ENCODE measurements around the gene XPO1.
"Not testable (repeated sequence)": the region's sequence is repeated elsewhere in the genome, so short reads cannot be mapped to it uniquely, and the experiment has no call there.

Gene XPO1

GRCh38 chr2:61456746-61457420 is 81.3 kb downstream of the XPO1 start:
- Histone ChIP-seq H4K12ac (ENCODE audit: low read depth, low read length) (peak overlapping the region; percentile 43), H3K4ac (ENCODE audit: low read depth, low read length) (peak overlapping the region; percentile 99), H3K27ac (ENCODE audit: low read depth, low read length) (no peak overlapping the region), H3K9ac (ENCODE audit: low read length) (no peak overlapping the region), H3K4me3 (ENCODE audit: low read depth, low read length) (no peak overlapping the region), H3K18ac (ENCODE audit: low read length) (no peak overlapping the region), H3K27me3 (ENCODE audit: insufficient read depth, low read length) (no peaks in the 10 kb centered on the region), H3K9me3 (ENCODE audit: insufficient read depth, low read depth, low read length) (no peaks in the 10 kb centered on the region), H3K79me2 (ENCODE audit: control insufficient read depth, insufficient read depth, low read length, poor library complexity) (peaks cover 34% of the 10 kb centered on the region), H2AK5ac (ENCODE audit: low read length) (no peak overlapping the region), H4K8ac (ENCODE audit: low read depth, low read length) (no peak overlapping the region), H3K4me1 (ENCODE audit: control insufficient read depth in 1 of 2, insufficient read depth in 2 of 2, low read length in 2 of 2) (peaks cover 0 to 4% of the 10 kb centered on the region in 2 experiments), H3K14ac (ENCODE audit: low read length) (no peak overlapping the region), H3K4me2 (ENCODE audit: low read length) (no peak overlapping the region), H2BK12ac (ENCODE audit: low read length) (no peak overlapping the region), H2AFZ (ENCODE audit: insufficient read depth, low read length, poor library complexity) (no peak overlapping the region), H3K36me3 (ENCODE audit: control insufficient read depth in 1 of 2, insufficient read depth in 2 of 2, low read length in 2 of 2) (peaks cover 0 to 5% of the 10 kb centered on the region in 2 experiments), H2BK120ac (ENCODE audit: insufficient read depth, low read length, poor library complexity) (no peak overlapping the region), H2BK5ac (ENCODE audit: low read depth, low read length, poor library complexity) (no peak overlapping the region), H4K91ac (ENCODE audit: low read depth, low read length) (no peak overlapping the region), H3K79me1 (ENCODE audit: low read length) (peaks cover 3% of the 10 kb centered on the region), H3K23ac (ENCODE audit: low read length) (no peak overlapping the region)
- no CpG with 5 or more reads among the region's 6 CpGs for WGBS (ENCODE audit: extremely low coverage, insufficient coverage, insufficient read length)
- no peak for DNase-seq

- WGBS (ENCODE audit: extremely low coverage, insufficient coverage, insufficient read length): no CpG with 5 or more reads among the region's 5 CpGs
- Histone ChIP-seq H2AK5ac (ENCODE audit: low read length) (no peak overlapping the region), H3K4ac (ENCODE audit: low read depth, low read length) (peak overlapping the region; percentile 99)
Observed at GRCh38 chr2:61456070-61456745, 81.9 kb downstream of the XPO1 start.

GRCh38 chr2:61454972-61455371 is 83.2 kb downstream of the XPO1 start:
- no CpG with 5 or more reads among the region's 8 CpGs for WGBS (ENCODE audit: extremely low coverage, insufficient coverage, insufficient read length)
- not testable (repeated sequence) for H3K79me1 ChIP-seq (ENCODE audit: low read length)

More at GRCh38 chr2:61456070-61456745, 81.9 kb downstream of the XPO1 start:
- no peak overlapping the region for H2AFZ ChIP-seq (ENCODE audit: insufficient read depth, low read length, poor library complexity)
- H3K4me1 ChIP-seq (ENCODE audit: control insufficient read depth in 1 of 2, insufficient read depth in 2 of 2, low read length in 2 of 2): peaks cover 0 to 4% of the 10 kb centered on the region in 2 experiments
- peaks cover 3% of the 10 kb centered on the region for H3K79me1 ChIP-seq (ENCODE audit: low read length)
- DNase-seq: no peak
- H2BK120ac ChIP-seq (ENCODE audit: insufficient read depth, low read length, poor library complexity): no peak overlapping the region
- no peak overlapping the region for H3K27ac ChIP-seq (ENCODE audit: low read depth, low read length)
- no peak overlapping the region for H2BK5ac ChIP-seq (ENCODE audit: low read depth, low read length, poor library complexity)
- H2BK12ac ChIP-seq (ENCODE audit: low read length): no peak overlapping the region
- H3K27me3 ChIP-seq (ENCODE audit: insufficient read depth, low read length): no peaks in the 10 kb centered on the region
- no peak overlapping the region for H3K4me3 ChIP-seq (ENCODE audit: low read depth, low read length)
- H3K9me3 ChIP-seq (ENCODE audit: insufficient read depth, low read depth, low read length): no peaks in the 10 kb centered on the region
- peaks cover 0 to 5% of the 10 kb centered on the region in 2 experiments for H3K36me3 ChIP-seq (ENCODE audit: control insufficient read depth in 1 of 2, insufficient read depth in 2 of 2, low read length in 2 of 2)
- peaks cover 33% of the 10 kb centered on the region for H3K79me2 ChIP-seq (ENCODE audit: control insufficient read depth, insufficient read depth, low read length, poor library complexity)
- no peak overlapping the region for H3K14ac ChIP-seq (ENCODE audit: low read length)
- no peak overlapping the region for H4K8ac ChIP-seq (ENCODE audit: low read depth, low read length)
- H3K23ac ChIP-seq (ENCODE audit: low read length): no peak overlapping the region
- H3K4me2 ChIP-seq (ENCODE audit: low read length): no peak overlapping the region
- no peak overlapping the region for H4K91ac ChIP-seq (ENCODE audit: low read depth, low read length)
- no peak overlapping the region for H4K12ac ChIP-seq (ENCODE audit: low read depth, low read length)
- H3K18ac ChIP-seq (ENCODE audit: low read length): no peak overlapping the region
- no peak overlapping the region for H3K9ac ChIP-seq (ENCODE audit: low read length)

GRCh38 chr2:61454383-61454782 is 83.8 kb downstream of the XPO1 start:
- Histone ChIP-seq H4K12ac (ENCODE audit: low read depth, low read length) (no peak overlapping the region), H3K27me3 (ENCODE audit: insufficient read depth, low read length) (no peaks in the 10 kb centered on the region), H2AFZ (ENCODE audit: insufficient read depth, low read length, poor library complexity) (no peak overlapping the region), H3K79me1 (ENCODE audit: low read length) (peaks cover 1% of the 10 kb centered on the region), H3K23ac (ENCODE audit: low read length) (no peak overlapping the region), H2BK12ac (ENCODE audit: low read length) (no peak overlapping the region), H3K79me2 (ENCODE audit: control insufficient read depth, insufficient read depth, low read length, poor library complexity) (peaks cover 26% of the 10 kb centered on the region), H3K9me3 (ENCODE audit: insufficient read depth, low read depth, low read length) (no peaks in the 10 kb centered on the region), H4K91ac (ENCODE audit: low read depth, low read length) (no peak overlapping the region), H2BK5ac (ENCODE audit: low read depth, low read length, poor library complexity) (no peak overlapping the region), H3K4me2 (ENCODE audit: low read length) (no peak overlapping the region), H4K8ac (ENCODE audit: low read depth, low read length) (no peak overlapping the region), H3K4me1 (ENCODE audit: control insufficient read depth in 1 of 2, insufficient read depth in 2 of 2, low read length in 2 of 2) (no peaks in the 10 kb centered on the region), H2BK120ac (ENCODE audit: insufficient read depth, low read length, poor library complexity) (no peak overlapping the region), H3K18ac (ENCODE audit: low read length) (no peak overlapping the region), H3K4ac (ENCODE audit: low read depth, low read length) (peak overlapping the region; percentile 97), H3K9ac (ENCODE audit: low read length) (no peak overlapping the region), H2AK5ac (ENCODE audit: low read length) (no peak overlapping the region), H3K14ac (ENCODE audit: low read length) (no peak overlapping the region), H3K4me3 (ENCODE audit: low read depth, low read length) (no peak overlapping the region), H3K27ac (ENCODE audit: low read depth, low read length) (no peak overlapping the region), H3K36me3 (ENCODE audit: control insufficient read depth in 1 of 2, insufficient read depth in 2 of 2, low read length in 2 of 2) (peaks cover 0 to 5% of the 10 kb centered on the region in 2 experiments)
- no CpG with 5 or more reads among the region's 5 CpGs for WGBS (ENCODE audit: extremely low coverage, insufficient coverage, insufficient read length)
- no peak for DNase-seq

More at GRCh38 chr2:61454972-61455371, 83.2 kb downstream of the XPO1 start:
- H3K4me1 ChIP-seq (ENCODE audit: control insufficient read depth in 1 of 2, insufficient read depth in 2 of 2, low read length in 2 of 2); H3K27ac ChIP-seq (ENCODE audit: low read depth, low read length); H2BK120ac ChIP-seq (ENCODE audit: insufficient read depth, low read length, poor library complexity); H2BK12ac ChIP-seq (ENCODE audit: low read length); H4K12ac ChIP-seq (ENCODE audit: low read depth, low read length); H4K91ac ChIP-seq (ENCODE audit: low read depth, low read length); H3K9ac ChIP-seq (ENCODE audit: low read length); H3K27me3 ChIP-seq (ENCODE audit: insufficient read depth, low read length); H3K4me2 ChIP-seq (ENCODE audit: low read length); H2AFZ ChIP-seq (ENCODE audit: insufficient read depth, low read length, poor library complexity); H2BK5ac ChIP-seq (ENCODE audit: low read depth, low read length, poor library complexity); H3K36me3 ChIP-seq (ENCODE audit: control insufficient read depth in 1 of 2, insufficient read depth in 2 of 2, low read length in 2 of 2); H3K18ac ChIP-seq (ENCODE audit: low read length); H3K9me3 ChIP-seq (ENCODE audit: insufficient read depth, low read depth, low read length); H3K23ac ChIP-seq (ENCODE audit: low read length); H3K4me3 ChIP-seq (ENCODE audit: low read depth, low read length); H2AK5ac ChIP-seq (ENCODE audit: low read length); DNase-seq; H4K8ac ChIP-seq (ENCODE audit: low read depth, low read length); H3K14ac ChIP-seq (ENCODE audit: low read length): not testable (repeated sequence)
- Histone ChIP-seq H3K4ac (ENCODE audit: low read depth, low read length) (peak overlapping the region; percentile 98), H3K79me2 (ENCODE audit: control insufficient read depth, insufficient read depth, low read length, poor library complexity) (peaks cover 29% of the 10 kb centered on the region)
